ENCODE results near the gene RGPD8. TPM values are rescaled to one million over a fixed set of nuclear protein-coding genes. Genes with fewer than 3 reads are reported as not detected.
"Not testable (repeated sequence)": the region's sequence is repeated elsewhere in the genome, so short reads cannot be mapped to it uniquely, and the experiment has no call there.

RGPD8 gene
- total and polyA plus RNA-seq, 2 of the 13 experiments (the other 11 are each of a cell fraction or from before 2014, with no cell fraction given) = 2.3 to 12.8 TPM

GRCh38 chr2:112424553-112424952 is 8.9 kb downstream of the RGPD8 start:
- intact Hi-C loops (cut with micrococcal nuclease; ENCODE audit: unreplicated experiment); H3K4me2 ChIP-seq (ENCODE audit: low read depth, low read length); DNase-seq (ENCODE audit: low spot score); FAIRE-seq; H3K4me3 ChIP-seq (replicated peaks in 1 of 3; ENCODE audit: insufficient read depth in 1 of 3, low read depth in 2 of 3, low read length in 3 of 3); ATAC-seq; H3K9me3 ChIP-seq (ENCODE audit: low read length); H3K36me3 ChIP-seq (replicated peaks in 1 of 2; ENCODE audit: control insufficient read depth in 1 of 2, insufficient read depth in 2 of 2, low read length in 2 of 2); H3K27ac ChIP-seq (ENCODE audit: extremely low read length, insufficient read depth, low read length); BruUV-seq (replicated peaks); H3K9ac ChIP-seq (ENCODE audit: insufficient read depth, low read depth, low read length); in situ Hi-C loops (cut with HindIII; ENCODE audit: extremely low pct_ligation_motif_present, low pct_unique_long_range_greater_than_20kb); H3K27me3 ChIP-seq (ENCODE audit: control insufficient read depth in 1 of 2, insufficient read depth in 2 of 2, low read length in 2 of 2); POLR2A ChIA-PET; H3K79me2 ChIP-seq (ENCODE audit: insufficient read depth, low read length); H2AFZ ChIP-seq (ENCODE audit: low read length); H4K20me1 ChIP-seq (ENCODE audit: insufficient read depth, low read length); CTCF ChIA-PET (ENCODE audit: low intra/inter-chr PET ratio, low total read pairs); H3K4me1 ChIP-seq (ENCODE audit: insufficient read depth, low read length); TF ChIP-seq CREB1 (CRISPR knock-in tag; IDR thresholded peaks at IDR 0.05): not testable (repeated sequence)
- WGBS (ENCODE audit: low lambda C conversion rate) = 96% methylated on average over 2 of the region's 3 CpGs
- TF ChIP-seq CREB1 (IDR thresholded peaks at IDR 0.05) = peak; percentile 72

DNA sequence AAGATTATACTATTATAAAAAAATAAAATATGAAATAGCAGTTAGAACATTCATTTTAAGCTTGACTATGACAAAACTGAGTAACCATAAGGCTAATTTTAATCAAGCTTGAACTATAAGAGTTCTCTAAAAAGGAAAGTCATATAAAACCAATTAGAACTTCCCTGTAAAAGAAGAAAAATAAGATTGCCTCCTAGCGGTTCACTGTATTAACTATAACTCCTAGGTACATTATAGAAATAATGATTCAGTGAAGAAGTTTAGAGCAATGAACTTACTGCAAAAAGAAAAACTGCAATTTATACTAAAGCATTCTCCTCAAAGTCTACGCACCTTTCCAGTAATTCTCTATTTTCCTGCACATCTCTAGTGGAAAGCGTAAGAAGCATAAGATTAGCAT is 16.6 kb downstream of the RGPD8 start:
- H3K9me3 ChIP-seq (ENCODE audit: low read length); intact Hi-C loops (cut with micrococcal nuclease; ENCODE audit: unreplicated experiment); CTCF ChIA-PET (ENCODE audit: low intra/inter-chr PET ratio, low total read pairs): not testable (repeated sequence)

DNA sequence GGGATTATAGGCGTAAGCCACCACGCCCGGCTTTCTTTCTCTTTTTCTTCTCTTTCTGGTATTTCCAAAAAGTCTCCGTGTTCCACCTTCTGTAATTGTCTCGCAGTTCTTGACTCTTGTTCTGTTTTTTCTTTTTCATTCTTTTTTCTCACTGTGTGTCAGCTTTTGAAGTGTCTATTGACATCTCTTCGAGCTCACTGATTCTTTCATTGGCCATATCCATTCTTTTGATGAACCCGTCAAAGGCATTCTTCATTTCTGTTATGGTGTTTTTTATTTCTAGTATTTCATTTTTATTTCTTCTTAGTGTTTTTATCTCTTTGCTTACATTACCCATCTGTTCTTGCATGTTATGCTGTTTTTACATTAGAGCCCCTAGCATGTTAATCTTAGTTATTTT is 73.4 kb downstream of the RGPD8 start:
- H4K20me1 ChIP-seq (ENCODE audit: insufficient read depth, low read length); H3K4me3 ChIP-seq (replicated peaks in 1 of 3; ENCODE audit: insufficient read depth in 1 of 3, low read depth in 2 of 3, low read length in 3 of 3); H2AFZ ChIP-seq (ENCODE audit: low read length); H3K4me1 ChIP-seq (ENCODE audit: insufficient read depth, low read length); BruUV-seq (replicated peaks); H3K27ac ChIP-seq (ENCODE audit: extremely low read length, insufficient read depth, low read length); FAIRE-seq; intact Hi-C loops (cut with micrococcal nuclease; ENCODE audit: unreplicated experiment); H3K79me2 ChIP-seq (ENCODE audit: insufficient read depth, low read length); H3K4me2 ChIP-seq (ENCODE audit: low read depth, low read length); H3K9ac ChIP-seq (ENCODE audit: insufficient read depth, low read depth, low read length); CTCF ChIA-PET (ENCODE audit: low intra/inter-chr PET ratio, low total read pairs); H3K27me3 ChIP-seq (ENCODE audit: control insufficient read depth in 1 of 2, insufficient read depth in 2 of 2, low read length in 2 of 2); H3K9me3 ChIP-seq (ENCODE audit: low read length); H3K36me3 ChIP-seq (replicated peaks in 1 of 2; ENCODE audit: control insufficient read depth in 1 of 2, insufficient read depth in 2 of 2, low read length in 2 of 2); DNase-seq (ENCODE audit: low spot score); in situ Hi-C loops (cut with HindIII; ENCODE audit: extremely low pct_ligation_motif_present, low pct_unique_long_range_greater_than_20kb); POLR2A ChIA-PET; ATAC-seq: not testable (repeated sequence)
- WGBS (ENCODE audit: low lambda C conversion rate) = 83% methylated on average over 7 of the region's 7 CpGs
- peak; percentile 99 for TF ChIP-seq ZNF160 (CRISPR knock-in tag; IDR thresholded peaks at IDR 0.05)

More for the DNA sequence above, 16.6 kb downstream of the RGPD8 start:
- in situ Hi-C loops (cut with HindIII; ENCODE audit: extremely low pct_ligation_motif_present, low pct_unique_long_range_greater_than_20kb); BruUV-seq (replicated peaks); H4K20me1 ChIP-seq (ENCODE audit: insufficient read depth, low read length); ATAC-seq; H3K4me2 ChIP-seq (ENCODE audit: low read depth, low read length); H3K4me3 ChIP-seq (replicated peaks in 1 of 3; ENCODE audit: insufficient read depth in 1 of 3, low read depth in 2 of 3, low read length in 3 of 3); H3K9ac ChIP-seq (ENCODE audit: insufficient read depth, low read depth, low read length); H3K27me3 ChIP-seq (ENCODE audit: control insufficient read depth in 1 of 2, insufficient read depth in 2 of 2, low read length in 2 of 2); H2AFZ ChIP-seq (ENCODE audit: low read length); DNase-seq (ENCODE audit: low spot score); H3K36me3 ChIP-seq (replicated peaks in 1 of 2; ENCODE audit: control insufficient read depth in 1 of 2, insufficient read depth in 2 of 2, low read length in 2 of 2); FAIRE-seq; H3K4me1 ChIP-seq (ENCODE audit: insufficient read depth, low read length); H3K79me2 ChIP-seq (ENCODE audit: insufficient read depth, low read length); POLR2A ChIA-PET; H3K27ac ChIP-seq (ENCODE audit: extremely low read length, insufficient read depth, low read length): not testable (repeated sequence)
- WGBS (ENCODE audit: low lambda C conversion rate) = 74% methylated on average over 3 of the region's 3 CpGs
- peak; percentile 56 for TF ChIP-seq STAG1 (CRISPR knock-in tag; IDR thresholded peaks at IDR 0.05)

DNA sequence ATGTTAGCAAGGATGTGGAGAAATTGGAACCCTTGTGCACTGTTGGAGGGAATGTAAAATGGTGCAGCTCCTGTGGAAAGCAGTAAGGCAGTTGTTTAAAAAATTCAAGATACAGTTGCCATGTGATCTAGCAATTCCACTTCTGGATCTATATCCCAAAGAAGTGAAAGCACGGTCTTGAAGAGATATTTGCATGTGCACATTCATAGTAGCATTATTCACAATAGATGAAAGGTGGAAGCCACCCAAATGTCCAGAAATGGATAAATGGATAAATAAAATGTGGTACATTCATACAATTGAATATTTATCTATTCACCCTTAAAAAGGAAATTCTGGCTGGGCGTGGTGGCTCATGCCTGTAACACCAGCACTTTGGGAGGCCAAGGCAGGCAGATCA is 79.1 kb downstream of the RGPD8 start:
- POLR2A ChIA-PET; intact Hi-C loops (cut with micrococcal nuclease; ENCODE audit: unreplicated experiment); H2AFZ ChIP-seq (ENCODE audit: low read length); DNase-seq (ENCODE audit: low spot score); CTCF ChIA-PET (ENCODE audit: low intra/inter-chr PET ratio, low total read pairs); in situ Hi-C loops (cut with HindIII; ENCODE audit: extremely low pct_ligation_motif_present, low pct_unique_long_range_greater_than_20kb); H3K4me1 ChIP-seq (ENCODE audit: insufficient read depth, low read length); FAIRE-seq; BruUV-seq (replicated peaks); H3K9me3 ChIP-seq (ENCODE audit: low read length); ATAC-seq; H3K79me2 ChIP-seq (ENCODE audit: insufficient read depth, low read length); H4K20me1 ChIP-seq (ENCODE audit: insufficient read depth, low read length); H3K36me3 ChIP-seq (replicated peaks in 1 of 2; ENCODE audit: control insufficient read depth in 1 of 2, insufficient read depth in 2 of 2, low read length in 2 of 2); H3K4me2 ChIP-seq (ENCODE audit: low read depth, low read length); H3K9ac ChIP-seq (ENCODE audit: insufficient read depth, low read depth, low read length); H3K27ac ChIP-seq (ENCODE audit: extremely low read length, insufficient read depth, low read length); H3K4me3 ChIP-seq (replicated peaks in 1 of 3; ENCODE audit: insufficient read depth in 1 of 3, low read depth in 2 of 3, low read length in 3 of 3); H3K27me3 ChIP-seq (ENCODE audit: control insufficient read depth in 1 of 2, insufficient read depth in 2 of 2, low read length in 2 of 2): not testable (repeated sequence)
- WGBS (ENCODE audit: low lambda C conversion rate) = 51% methylated on average over 2 of the region's 2 CpGs

Data from HepG2 (cell line).